Adrenal gland (tissue), 12 donors: ENCODE results near the gene GUCY2F. TPM values are rescaled to one million over a fixed set of nuclear protein-coding genes. Genes with fewer than 3 reads are reported as not detected.

Experiments used
- DNase-seq, 7 donors: peaks; one replicate each; pipeline ENCODE4 v3.0.0-alpha.2; 2019 to 2020
- H3K27ac ChIP-seq, 5 donors: fragments of 200-600 bp; sonication (generic) in 4 of 5; 1 replicate in 3 of 5; 2 replicates in 2 of 5; pipeline versions ENCODE4 v1.5.1 to v1.8.0; 2016 to 2020; ENCODE audit warnings: mild to moderate bottlenecking in 1 of 5
- H3K27me3 ChIP-seq: fragments of 200-600 bp; 2 replicates; pipeline ENCODE4 v1.8.0; 2021
- H3K36me3 ChIP-seq, 2 donors: fragments of 200-600 bp; replicated peaks in 1 of 2; 1 replicate in 1 of 2; 2 replicates in 1 of 2; pipeline versions ENCODE4 v1.5.1 to v1.8.0; 2018 to 2022
- H3K4me1 ChIP-seq, 2 donors: fragments of 200-600 bp; replicated peaks in 1 of 2; 1 replicate in 1 of 2; 2 replicates in 1 of 2; pipeline versions ENCODE4 v1.5.1 to v1.8.0; 2018 to 2021
- H3K4me3 ChIP-seq, 4 donors: fragments of 200-600 bp; sonication (generic) in 3 of 4; one replicate each; pipeline ENCODE4 v1.5.1; 2016 to 2018
- H3K9me3 ChIP-seq, 3 donors: fragments of 200-600 bp; sonication (generic) in 1 of 3; replicated peaks in 1 of 3; 1 replicate in 2 of 3; 2 replicates in 1 of 3; pipeline versions ENCODE4 v1.5.1 to v1.8.0; 2016 to 2021
- CTCF ChIP-seq, 6 experiments: fragments of 450-650 bp in 4 of 6; fragments of 200-600 bp in 2 of 6; sonication (generic) in 1 of 6; IDR thresholded peaks; 1 replicate in 5 of 6; 2 replicates in 1 of 6; pipeline versions ENCODE4 v1.5.1 to v1.8.0; 2016 to 2021; ENCODE audit warnings: antibody characterized with exemption in 6 of 6, mild to moderate bottlenecking in 2 of 6, moderate library complexity in 1 of 6
- POLR2A ChIP-seq, 2 donors: fragments of 450-650 bp; IDR thresholded peaks; one replicate each; pipeline ENCODE4 v1.6.1; 2017; ENCODE audit warnings: antibody characterized with exemption in 2 of 2, mild to moderate bottlenecking in 2 of 2, moderate library complexity in 1 of 2
- WGBS, 4 donors: extraction: QIAGEN DNeasy Blood & Tissue Kit in 2 of 4; methylation state at CpG; one replicate each; pipeline versions ENCODE4 v1.1.5 to v1.1.7; 2013 to 2017; 5-methylcytosine and 5-hydroxymethylcytosine counted together
- intact Hi-C, 2 donors: fragments of 100-400 bp; cut with DNase I; formaldehyde crosslinking; loops; one replicate each; pipeline versions ENCODE4 v1.14.1 to v1.15.0; 2022 to 2023
- polyA plus RNA-seq, 3 donors: library from polyadenylated mRNA; stranded (reverse); fragments of 200-250 nt in 2 of 3; fragments of 350-450 nt in 1 of 3; fragmentation: Illumina TruSeq in 1 of 3; extraction: RNeasy Lipid Tissue Mini Kit (QIAGEN cat#74804) in 1 of 3; gene quantifications; one replicate each; pipeline ENCODE4 v1.2.3, GENCODE V29; 2013 to 2014
- total RNA-seq, 9 donors: library from RNA; depleted of rRNA in 4 of 9; stranded (reverse); fragments of >200 nt in 4 of 9; fragments of 120-200 nt in 1 of 9; fragmentation: NEBNext Ultra II Directional in 1 of 9; extraction: Animal tissue kit (Norgen Biotek cat#: 25700) in 1 of 9; gene quantifications; one replicate each; pipeline versions ENCODE4 v1.1.0 to v1.2.4, GENCODE V29; 2013 to 2023
- donor health status: healthy with polysubstance abuse.
- donor health status: Bipolar disorder and iron deficiency.
- donor health status: DM: yes; HTN: yes; CAD: no.
- donor health status: DM: no; HTN: no; CAD: no.
- donor health status: DM: no; HTN: no; CAD: no.
- donor health status: DM: yes; HTN: yes; CAD: no.

GUCY2F gene
- total and polyA plus RNA-seq, 12 donors = 0.06 TPM; not detected in 11

DNA sequence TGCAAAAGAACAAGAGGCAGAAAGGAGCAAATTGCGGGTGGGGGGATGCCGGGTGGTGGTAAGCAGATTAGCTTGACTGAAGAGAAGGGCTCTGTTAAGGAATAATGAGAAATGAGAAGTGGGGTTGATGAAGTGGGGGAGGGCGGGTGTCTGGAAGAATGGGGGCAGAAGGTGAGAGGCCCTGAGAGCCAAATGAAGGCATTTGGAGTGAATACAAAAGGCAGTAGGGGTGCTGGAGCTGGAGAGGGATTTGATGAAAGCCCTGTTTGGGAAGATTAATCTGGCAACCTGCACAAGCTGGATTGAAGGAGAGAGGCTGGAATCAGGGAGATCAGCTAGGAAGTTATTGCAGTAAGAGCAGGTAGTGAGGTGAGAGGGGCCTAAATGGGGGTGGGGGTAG, 82.1 kb downstream of the GUCY2F start:
- Histone ChIP-seq H3K4me1 (no peaks in the 10 kb centered on the region), H3K27me3 (peaks cover 18% of the 10 kb centered on the region), H3K36me3 (no peaks in the 10 kb centered on the region), H3K9me3 (no peaks in the 10 kb centered on the region), H3K4me3 (no peak overlapping the region), H3K27ac (no peak overlapping the region)
- 45 to 64% (median 57%) methylated on average over 3 of the region's 3 CpGs for WGBS, 4 donors
- TF ChIP-seq CTCF (IDR thresholded peaks at IDR 0.05) = no peak
- no peak for TF ChIP-seq POLR2A (IDR thresholded peaks at IDR 0.05)
- intact Hi-C loops = no loop called here
- no peak for DNase-seq

- intact Hi-C loops = no loop called here
- 69 to 88% (median 77%) methylated on average over 2 of the region's 2 CpGs for WGBS, 4 donors
- TF ChIP-seq CTCF (IDR thresholded peaks at IDR 0.05) (no peak), POLR2A (IDR thresholded peaks at IDR 0.05) (no peak)
Measured at GRCh38 chrX:109398833-109399232, 83.1 kb downstream of the GUCY2F start.

DNA sequence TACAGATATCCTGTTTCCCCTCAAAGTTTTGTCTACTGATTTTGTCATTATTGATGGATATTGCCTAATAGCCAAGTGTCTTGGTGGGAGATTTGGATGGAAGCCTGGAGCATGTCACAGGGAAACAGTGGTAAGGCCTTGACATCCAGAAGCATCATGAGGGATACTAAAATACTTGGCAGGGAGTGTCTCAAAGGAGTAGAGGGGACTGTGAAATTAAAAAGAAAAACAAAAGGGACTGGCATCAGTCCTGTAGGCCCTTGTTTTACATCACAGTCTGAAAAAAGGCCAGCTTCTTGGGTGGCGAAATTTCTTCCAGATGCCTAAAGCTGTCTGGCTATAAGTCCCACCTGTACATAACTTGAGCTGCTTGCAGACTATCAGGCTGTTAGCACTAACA, 83.8 kb downstream of the GUCY2F start:
- TF ChIP-seq POLR2A (IDR thresholded peaks at IDR 0.05) (no peak), CTCF (IDR thresholded peaks at IDR 0.05) (no peak)
- Histone ChIP-seq H3K4me3 (no peak overlapping the region), H3K9me3 (no peaks in the 10 kb centered on the region), H3K27me3 (peaks cover 18% of the 10 kb centered on the region), H3K4me1 (no peaks in the 10 kb centered on the region), H3K27ac (no peak overlapping the region), H3K36me3 (no peaks in the 10 kb centered on the region)
- intact Hi-C loops = no loop called here
- 69 to 88% (median 79%) methylated on average over 1 of the region's 1 CpG for WGBS, 4 donors
- DNase-seq = no peak

More at GRCh38 chrX:109398833-109399232, 83.1 kb downstream of the GUCY2F start:
- Histone ChIP-seq H3K4me1 (no peaks in the 10 kb centered on the region), H3K36me3 (no peaks in the 10 kb centered on the region), H3K27ac (no peak overlapping the region), H3K9me3 (no peaks in the 10 kb centered on the region), H3K4me3 (no peak overlapping the region), H3K27me3 (peaks cover 18% of the 10 kb centered on the region)
- no peak for DNase-seq

DNA sequence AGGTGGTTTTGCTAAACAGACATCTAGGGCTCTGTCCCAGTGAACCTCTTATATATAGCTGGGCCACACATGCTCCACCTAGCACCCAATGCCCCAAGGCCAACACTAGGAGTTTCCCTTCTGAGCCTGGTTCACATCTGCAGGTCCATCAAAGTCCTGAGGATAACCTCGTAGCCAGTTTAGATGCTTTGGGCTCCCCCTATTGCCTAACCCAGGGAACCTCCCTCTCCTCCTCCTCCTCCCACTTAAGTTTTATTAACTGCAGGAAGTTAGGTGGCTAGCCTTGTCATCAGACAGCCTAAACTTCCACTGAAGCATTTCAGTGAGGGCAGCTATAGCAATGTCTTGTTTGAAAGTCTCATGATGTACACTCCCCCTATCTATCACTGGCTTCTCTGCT, 88.0 kb downstream of the GUCY2F start:
- Histone ChIP-seq H3K36me3 (no peaks in the 10 kb centered on the region), H3K27ac (no peak overlapping the region), H3K4me3 (no peak overlapping the region), H3K4me1 (no peaks in the 10 kb centered on the region), H3K27me3 (peaks cover 16% of the 10 kb centered on the region), H3K9me3 (no peaks in the 10 kb centered on the region)
- DNase-seq = no peak
- intact Hi-C loops = no loop called here
- TF ChIP-seq CTCF (IDR thresholded peaks at IDR 0.05) (no peak), POLR2A (IDR thresholded peaks at IDR 0.05) (no peak)
- WGBS, 4 donors = 28 to 46% (median 40%) methylated on average over 1 of the region's 1 CpG
